HK-2 (cell line): ENCODE measurements around the gene ARNT2.

Experiments used
- DNase-seq: peaks from one replicate; pipeline ENCODE4 v3.0.0-alpha.2; 2018; ENCODE audit not compliant: unreplicated experiment

The ARNT2 gene

DNA sequence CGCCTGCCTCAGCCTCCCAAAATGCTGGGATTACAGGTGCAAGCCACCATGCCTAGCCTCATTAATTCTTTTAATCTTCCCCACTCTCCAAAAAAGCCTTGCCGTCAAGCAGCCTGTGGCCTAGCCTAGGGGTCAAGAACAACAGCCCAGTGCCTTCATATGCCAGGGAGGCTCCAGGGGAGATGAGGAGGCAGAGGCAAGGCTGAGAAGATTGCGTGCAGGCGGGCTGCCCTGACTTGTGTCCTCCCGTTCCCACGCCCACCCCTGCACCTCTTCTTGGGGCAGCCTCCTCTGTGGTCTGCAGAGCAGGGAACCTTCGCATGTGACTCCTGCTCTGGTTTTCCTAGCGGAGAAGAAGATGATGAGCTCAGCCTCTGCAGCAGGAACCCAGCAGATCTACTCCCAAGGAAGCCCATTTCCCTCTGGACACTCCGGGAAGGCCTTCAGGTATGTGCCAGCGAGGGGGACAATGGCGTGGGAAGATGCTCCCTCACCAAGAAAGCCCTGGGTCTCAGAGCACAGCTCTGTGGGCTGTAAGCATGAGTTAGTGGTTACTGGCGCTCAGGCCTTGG, 172.4 kb downstream of the ARNT2 start:
- no peak for DNase-seq

DNA sequence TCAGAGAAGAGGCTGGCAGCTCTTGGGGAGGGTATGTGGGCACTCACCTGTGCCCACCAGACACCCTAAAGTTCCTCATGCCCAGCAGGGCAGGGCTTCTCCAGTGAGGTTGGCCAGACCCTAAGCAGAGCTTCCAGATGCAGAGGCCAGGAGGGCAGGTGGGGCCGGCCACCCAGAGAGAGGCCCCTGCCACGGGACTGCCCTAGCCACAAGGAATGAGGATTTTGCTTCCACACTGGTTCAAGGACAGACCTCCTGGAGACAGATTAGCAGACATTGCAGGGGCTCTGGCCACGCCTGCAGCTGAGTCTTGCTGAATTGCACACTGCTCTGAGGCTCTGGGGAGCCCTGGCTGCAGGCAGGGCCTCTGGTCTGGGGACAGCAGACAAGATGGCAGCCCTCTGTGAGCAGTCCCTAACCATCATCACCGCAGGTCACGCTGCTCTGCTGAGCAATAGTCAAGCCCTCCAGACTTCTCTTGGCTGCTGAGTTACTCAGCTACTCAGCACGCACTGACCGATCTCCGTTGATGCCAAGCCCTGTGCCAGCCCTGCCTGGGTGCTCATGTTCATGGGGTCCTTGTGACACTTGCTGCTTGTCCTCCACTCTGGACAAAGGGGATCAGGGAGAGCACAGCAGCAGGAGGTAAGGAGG, 173.5 kb downstream of the ARNT2 start:
- DNase-seq, result no peak

DNA sequence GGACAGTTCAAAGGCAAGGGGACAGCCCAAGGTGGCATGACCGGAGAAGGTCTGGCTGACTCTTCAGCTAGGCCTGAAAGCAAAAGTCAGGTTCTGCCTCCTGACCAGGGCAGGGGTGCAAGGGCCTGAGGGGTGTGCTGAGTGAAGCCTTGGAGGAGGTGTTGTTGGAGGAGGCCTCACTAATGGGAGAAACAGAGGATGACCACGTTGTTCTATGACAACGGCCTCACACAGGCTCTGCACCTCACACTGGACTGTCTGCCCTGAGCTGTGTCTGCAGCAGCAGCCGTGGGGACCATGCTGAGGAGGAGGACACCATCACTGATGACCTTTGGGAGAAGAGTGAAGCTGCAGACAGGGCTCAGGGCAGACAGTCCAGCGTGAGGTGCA, 174.0 kb downstream of the ARNT2 start:
- no peak for DNase-seq

DNA sequence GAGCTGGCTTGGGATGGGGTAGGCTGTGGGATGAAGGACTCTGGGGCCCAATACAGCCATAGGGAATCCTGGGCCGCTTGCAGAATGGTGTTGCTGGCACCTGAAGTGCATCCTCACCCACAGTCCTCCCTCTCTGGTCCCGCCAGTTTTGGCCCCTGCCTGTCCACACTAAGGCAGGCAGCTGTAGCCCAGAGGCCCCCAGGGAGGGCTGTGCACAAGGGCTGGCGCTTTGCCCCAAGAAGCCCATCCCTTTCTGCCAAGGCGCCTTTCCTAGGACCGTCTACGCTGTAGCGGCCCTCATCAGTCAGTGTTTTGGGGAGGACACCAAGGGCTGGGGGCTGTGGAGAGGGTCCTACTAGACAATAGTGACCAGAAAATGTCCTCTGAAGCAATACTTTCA, 174.7 kb downstream of the ARNT2 start:
- no peak for DNase-seq

DNA sequence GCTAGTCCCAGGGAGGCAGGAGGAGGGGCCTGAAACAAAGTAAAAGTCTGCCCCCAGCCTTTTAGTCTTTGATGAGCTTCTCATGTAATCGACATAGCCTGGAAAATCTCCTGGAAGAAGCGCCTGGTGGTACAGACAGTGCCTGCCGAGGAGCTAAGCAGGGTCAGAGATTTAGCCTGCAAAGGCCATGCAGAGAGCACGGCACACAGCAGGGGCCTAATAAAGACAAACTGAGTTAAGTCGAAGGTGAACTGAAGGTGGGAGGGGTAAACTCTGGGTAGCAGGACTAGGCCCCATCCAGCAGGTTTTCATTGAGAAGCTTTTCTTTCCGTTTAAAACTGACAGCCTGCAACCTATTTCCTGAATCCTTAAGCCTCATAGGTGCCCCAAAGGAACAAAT, 175.4 kb downstream of the ARNT2 start:
- no peak for DNase-seq

DNA sequence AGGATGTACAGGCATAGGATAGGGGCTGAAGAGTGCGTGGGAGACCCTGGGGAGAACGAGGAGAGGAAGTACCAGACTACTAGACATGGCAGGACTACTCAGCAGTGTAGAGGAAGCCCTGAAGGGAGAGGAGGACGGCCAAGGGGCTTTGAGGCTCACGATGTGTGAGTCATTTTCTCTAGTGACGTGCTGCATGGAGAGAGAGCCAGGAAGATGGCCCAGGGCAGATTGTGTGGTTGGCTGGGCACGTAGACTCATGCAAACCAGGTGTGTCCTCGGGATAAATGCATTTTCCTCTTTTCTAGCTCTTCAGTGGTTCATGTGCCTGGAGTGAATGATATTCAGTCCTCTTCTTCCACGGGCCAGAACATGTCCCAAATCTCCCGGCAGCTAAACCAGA, 175.9 kb downstream of the ARNT2 start:
- peak; percentile 39 for DNase-seq

DNA sequence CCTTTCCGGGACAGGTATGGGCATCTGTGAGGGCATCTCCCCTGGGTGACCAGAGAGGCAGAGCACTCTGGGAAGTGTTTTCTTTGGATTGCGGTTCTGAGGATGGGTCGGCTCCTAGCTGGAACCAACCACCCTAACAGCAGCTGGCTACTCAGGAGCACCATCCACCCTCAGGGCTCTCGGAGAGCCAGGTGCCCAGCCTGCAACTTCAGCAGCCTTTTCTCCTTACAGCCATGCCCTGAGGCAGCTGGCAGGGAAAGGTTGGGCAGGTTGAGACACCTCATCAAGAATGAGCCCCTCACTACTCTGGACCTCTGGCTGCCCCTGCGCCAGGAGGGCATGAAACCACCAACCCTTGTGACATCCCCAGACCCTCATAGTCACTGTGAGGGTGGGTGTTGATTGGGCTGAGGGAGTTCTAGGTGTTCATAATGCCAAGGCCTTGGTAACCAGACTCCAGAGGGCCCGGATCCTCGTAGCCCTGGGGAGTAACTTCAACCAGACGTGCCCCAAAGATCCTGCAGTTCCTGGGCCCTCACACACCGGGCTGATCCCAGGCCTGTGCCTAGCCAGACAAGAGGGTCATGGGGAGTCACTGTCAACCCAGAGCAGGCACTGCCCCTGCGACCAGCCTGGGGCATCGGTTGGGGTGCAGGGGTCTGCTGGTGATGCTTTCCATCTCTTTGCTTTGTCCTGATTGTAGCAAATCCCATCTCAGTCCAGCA, 176.5 kb downstream of the ARNT2 start:
- no peak for DNase-seq

DNA sequence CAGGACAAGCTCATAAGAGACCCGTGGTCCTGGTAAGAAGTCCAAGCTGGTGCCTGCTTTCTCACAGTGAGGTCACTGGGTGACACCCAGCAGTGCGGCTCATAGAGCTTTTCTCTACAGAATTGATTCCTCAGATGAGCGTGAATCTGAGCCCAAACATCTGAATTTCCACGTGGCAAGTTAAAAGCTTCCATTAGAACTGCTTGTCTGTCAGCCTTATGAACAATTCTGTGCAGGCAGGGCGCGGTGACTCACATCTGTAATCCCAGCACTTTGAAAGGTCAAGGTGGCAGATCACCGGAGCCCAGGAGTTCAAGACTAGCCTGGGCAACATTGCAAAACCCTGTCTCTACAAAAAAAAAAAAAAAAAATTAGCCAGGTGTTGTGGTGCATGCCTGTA, 177.8 kb downstream of the ARNT2 start:
- no peak for DNase-seq

DNA sequence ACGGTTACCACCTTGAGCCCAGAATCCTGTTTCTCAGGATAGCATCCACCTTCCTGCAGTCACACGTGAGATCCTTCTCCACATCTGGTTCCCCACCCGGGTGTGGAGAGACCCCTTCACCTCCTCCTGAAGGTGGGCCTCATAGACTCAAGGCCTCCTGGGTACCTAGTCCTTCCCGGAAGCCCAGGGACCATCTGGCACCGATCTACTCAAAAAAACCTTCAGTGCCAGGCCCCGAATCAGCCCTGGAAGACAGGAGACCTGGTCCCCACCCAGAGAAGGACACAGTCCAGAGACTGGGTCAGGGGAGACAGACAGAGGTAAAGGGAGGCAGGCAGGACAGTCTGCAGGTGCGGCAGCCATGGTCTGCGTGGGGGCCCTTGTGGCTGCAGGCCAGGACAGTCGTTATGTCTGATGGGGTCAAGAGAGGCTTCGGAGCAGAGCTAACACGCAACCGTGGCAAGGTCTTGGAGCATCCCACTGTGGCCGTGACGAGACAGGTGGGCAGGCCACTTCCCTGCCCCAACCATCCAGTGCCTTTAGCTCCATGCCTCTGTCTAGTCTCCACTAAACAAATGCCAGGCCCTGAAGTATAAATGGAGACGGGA, 178.7 kb downstream of the ARNT2 start:
- DNase-seq, result no peak

DNA sequence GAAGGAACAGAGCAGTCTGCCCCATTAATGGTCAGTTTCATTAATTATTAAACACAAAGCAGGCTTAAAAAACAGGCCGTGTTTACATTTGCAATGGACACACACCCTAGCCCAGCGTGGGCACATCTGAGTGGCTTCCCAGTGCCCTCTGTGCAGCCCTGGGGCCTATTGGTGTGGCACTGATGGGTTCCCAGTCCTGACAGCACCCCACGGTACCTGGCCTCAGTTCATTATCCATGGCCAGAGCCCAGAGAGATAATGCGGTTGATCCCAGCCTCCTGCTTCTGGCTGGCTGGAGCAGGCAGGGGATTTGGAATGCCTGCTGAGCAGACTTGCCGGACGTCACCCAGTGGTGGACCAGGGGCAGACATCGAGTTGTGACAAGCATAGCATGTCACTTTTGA, 180.4 kb downstream of the ARNT2 start:
- DNase-seq, result no peak

DNA sequence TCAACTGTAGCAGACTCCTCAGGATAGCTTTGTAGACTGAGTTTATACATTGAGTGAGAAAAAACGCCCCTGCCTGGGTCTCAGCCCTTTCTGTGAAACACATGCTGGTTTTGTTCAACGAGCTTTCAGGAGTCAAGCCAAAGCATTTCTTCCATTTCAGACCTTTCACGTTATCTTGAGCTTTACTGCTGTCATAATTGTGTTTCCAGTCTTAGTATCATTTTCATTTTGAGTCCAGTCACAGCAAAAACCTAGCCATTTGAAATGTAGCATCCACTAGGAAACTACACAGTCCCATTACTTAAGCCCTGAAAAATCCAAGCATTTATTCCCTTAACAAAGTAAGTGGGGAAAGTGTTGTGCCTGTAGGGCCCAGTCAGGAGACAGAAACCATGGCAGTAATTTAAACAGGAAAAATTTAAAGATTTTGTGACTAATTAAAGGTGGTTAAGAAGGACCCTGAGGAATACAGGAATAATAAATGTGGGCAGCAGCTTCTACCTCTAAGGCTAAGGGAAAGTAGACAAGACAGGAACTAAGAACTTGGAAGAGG, 180.9 kb downstream of the ARNT2 start:
- DNase-seq, result no peak

DNA sequence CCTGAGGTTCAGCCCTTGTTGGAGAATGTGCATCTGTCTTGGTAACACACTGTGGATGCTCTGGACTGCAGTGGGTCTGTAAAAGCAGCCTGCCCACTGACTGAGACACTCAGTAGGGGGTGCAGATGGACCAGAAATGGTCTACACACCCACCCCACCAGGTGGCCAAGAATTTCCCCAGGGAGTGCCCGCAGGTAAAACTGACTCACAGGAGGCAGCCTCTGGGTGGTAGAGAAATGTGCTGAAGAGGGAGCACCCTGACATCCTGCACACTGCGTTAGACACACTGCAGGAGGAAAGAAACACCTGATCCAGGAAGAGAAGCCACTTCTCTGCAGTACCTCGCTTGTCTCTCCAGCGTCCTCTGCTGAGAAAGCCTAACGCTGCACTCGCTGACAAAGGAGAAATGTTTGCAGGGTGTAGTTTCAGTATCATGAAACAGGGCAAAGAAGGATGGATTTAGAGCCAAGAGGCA, 181.4 kb downstream of the ARNT2 start:
- DNase-seq, result no peak

DNA sequence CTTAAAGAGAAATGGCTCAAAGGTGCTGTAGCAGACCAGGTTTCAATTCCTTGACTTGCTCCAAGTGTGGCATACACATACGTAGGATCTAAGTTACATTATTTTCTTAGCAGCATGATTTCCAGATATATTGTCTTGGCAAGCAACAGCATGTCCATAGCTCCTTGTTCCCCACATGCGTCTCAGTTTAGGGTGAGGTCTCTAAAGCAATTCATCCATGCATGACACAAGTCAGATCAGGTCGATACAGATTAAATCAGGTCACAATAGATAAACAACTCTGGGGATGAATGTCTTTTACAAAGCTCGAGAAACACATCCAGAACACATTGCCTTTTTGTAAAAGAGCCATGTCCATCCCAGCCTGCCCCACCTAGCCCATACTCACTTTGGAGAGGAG, 182.0 kb downstream of the ARNT2 start:
- DNase-seq, result no peak

DNA sequence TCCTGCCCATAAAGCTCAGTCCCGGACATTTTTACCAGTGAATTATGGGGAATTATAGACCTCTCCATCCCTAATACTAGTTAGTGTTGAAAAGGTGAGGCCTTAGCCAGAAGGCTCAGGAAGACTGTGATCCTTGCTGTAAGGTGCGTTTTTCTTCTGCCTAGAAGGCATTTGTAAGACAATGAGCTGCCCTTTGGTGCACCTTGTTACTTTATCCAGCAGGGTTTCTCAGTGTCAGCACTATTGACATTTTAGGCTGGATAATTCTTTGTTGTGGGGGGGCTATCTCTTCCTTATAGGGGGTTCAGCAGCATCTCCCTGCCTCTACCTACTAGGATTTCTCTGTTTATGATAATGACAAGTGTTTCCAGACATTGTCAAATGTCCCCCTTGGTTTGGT, 182.8 kb downstream of the ARNT2 start:
- DNase-seq, result no peak

DNA sequence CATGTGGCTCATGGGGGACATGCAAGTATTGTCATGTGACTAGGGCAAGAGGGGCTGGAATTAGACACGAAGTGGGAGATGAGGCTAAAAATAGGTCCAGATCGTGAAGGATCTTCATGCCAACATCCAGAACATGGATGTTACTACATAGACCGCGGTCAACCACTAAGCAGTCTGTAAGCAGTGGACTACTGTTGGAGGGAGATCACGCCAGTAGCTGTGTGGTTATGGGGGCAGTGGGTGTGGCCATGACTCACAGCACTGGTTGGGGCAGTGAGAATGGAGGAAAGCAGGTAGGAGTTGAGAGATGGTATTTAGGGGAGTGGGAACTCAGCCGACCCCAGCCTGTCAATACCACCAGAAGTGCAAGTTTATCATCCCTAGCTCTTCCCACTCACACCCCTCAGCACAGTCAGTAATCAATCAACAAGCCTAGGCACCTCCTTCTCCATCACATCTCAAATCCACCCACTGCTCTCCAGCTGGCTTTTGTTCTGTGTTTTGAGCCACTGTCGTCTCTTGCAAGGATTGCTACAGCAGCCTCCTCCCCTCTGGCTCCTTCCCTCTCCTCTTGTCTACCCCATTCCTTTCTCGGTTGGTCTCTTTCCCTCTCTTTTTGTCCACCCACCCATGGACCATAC, 183.8 kb downstream of the ARNT2 start:
- DNase-seq, result no peak

DNA sequence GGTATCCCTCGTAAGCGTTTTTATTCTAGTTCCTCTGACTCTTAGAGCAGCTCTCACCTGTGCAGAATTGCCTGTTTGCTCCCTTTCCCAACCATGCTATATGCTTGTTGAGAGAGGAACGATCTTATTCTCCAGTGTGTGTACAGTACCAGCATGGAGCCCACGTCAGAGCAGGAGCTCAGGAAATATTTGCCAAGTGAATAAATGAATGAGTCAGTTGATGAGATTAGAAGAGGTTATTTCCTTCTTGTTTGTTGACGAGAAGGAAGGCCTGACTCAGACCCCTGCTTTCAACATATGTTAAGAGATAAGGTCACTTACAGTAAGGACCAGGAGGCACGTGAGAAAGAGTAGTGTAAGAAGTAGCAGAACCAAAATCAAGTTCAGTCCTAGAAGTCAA, 184.6 kb downstream of the ARNT2 start:
- no peak for DNase-seq

DNA sequence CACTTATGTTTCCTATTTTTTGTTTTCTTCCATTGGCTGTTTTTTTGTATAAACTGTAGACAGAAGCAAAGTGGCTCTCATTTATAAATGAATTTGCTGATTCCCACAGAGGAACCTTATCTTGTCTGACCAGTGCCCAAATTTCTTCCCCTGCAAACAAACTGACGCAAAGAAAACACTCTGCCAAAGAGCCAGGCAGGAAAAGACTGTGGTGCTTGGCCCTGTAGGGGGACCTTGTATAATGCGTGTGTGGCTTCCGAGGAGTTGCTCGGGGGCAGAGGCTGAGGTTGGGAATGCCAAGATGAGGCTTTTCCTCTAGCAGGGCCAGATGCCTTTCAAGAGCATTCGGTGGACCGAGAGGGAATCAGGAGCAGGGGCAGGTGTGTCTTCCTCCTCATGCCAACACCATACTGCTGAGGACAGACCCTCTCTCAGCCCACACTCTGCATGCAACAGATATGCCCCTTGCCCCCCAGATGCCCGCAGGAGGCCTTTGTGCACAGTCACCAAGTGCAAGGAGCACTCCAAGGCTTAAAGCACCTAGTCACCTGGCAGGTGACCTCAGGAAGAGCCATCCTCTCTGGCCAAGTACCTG, 186.7 kb downstream of the ARNT2 start:
- no peak for DNase-seq

DNA sequence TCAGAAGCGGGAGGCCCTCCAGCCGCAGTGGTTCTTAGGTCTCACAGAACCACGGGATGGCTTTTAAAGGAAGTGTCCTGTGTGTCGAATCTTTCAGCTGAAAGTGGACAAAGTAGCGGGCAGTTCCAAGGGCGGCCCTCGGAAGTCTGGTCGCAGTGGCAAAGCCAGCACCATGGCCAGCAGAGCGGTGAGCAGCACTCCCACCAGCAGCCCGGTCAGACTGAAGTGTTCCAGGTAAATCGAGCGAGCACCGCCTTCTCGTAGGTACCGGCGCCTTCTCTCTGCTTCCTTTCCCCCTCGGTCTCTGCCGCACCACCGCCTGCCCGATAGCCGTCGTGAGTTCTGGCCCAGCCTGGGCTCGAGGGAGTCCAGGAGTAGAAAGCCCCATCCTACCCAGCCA, 187.3 kb downstream of the ARNT2 start:
- DNase-seq, result no peak

DNA sequence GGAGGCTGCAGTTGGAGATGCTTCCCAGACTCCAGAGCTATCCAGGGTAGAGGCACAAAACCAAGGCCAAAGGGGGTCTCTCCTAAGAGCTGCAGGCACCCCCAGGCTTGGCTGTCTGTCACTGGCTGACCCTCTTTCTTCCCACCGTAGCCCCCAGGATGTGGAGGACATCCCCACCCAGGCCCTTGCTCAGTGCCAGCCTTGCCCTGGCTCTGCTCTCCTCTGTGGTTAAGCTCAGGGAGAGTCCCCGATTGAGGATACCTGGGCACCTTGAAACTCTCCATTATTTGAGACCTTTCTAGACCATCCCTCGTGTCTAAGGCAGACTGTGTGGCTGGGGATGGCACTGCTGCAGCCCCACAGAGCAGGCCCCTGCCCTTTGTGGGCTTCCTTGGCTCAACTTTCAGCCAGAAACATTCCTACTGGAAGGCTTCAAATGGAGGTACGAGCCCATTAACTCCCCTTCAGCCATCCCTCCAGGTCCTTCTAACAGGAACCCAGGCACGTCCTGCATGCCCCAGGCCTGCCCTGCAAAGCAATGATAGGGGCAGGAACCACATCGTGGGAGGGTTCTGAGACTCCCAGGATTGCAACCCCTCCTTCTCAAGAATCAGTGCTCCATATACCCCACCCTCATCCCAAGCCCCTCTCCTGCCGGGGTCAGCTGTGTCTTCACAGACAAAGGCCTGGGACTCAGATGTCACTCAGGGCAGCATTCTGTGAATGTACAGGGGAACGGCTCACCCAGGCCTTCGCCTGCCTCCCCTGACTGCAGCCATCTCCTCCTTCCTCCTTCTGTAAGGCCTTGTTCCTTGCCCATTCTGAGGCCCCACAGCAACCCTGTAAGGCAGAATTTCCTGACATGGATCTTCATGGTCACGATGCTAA, 188.0 kb downstream of the ARNT2 start:
- no peak for DNase-seq

DNA sequence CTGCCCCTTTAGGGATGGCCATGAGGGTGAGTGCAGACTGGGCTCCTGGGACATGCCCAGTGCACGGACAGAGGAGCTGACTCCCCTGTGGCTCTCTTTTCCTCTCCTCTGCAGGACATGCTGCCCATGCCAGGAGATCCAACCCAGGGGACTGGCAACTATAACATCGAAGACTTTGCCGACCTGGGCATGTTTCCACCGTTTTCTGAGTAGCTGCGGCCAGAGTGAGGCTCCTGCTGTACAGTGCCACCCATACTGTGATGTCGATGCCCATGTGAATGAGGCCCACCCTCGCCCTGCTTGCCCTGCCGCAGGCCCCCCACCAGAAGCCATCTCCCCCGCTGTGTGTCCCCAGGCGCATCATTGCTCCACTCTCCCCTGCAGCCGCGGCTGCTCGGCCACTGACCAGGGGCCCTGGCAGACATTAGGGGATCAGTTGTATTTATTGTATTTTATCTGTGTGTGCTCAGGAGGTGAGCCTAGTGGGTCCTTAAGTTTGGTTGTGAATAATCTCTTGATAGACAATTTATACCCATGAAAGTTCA, 189.4 kb downstream of the ARNT2 start:
- no peak for DNase-seq
